HEK293 (cell line): ENCODE results near the gene ZNF652.

Source experiments
- CTCF ChIA-PET: fragments of 350-600 bp; formaldehyde crosslinking; extraction: SDS; loops from one replicate; lab custom pipeline; 2021; ENCODE audit warnings: antibody characterized with exemption; lab: Yijun Ruan, JAX
- POLR2A ChIA-PET: fragments of 300-600 bp; formaldehyde crosslinking; extraction: SDS; loops from one replicate; lab custom pipeline; 2020; ENCODE audit warnings: antibody characterized with exemption, inconsistent platforms; lab: Yijun Ruan, JAX
- H3K27ac ChIP-seq: fragments of 200-500 bp; sonication (Bioruptor generic); 2 replicates; pipeline ENCODE4 v1.5.1; 2014; ENCODE audit warnings: low read depth, low read length, control low read depth, inconsistent platforms; ENCODE audit errors: extremely low read depth
- H3K36me3 ChIP-seq, 2 experiments: fragments of 200-500 bp in 1 of 2; sonication (Bioruptor generic) in 1 of 2; 1 replicate in 1 of 2; 2 replicates in 1 of 2; pipeline ENCODE4 v1.5.1; 2014 to 2017; ENCODE audit warnings: inconsistent platforms in 2 of 2, low read length in 2 of 2; ENCODE audit not compliant: control insufficient read depth in 2 of 2, insufficient read depth in 1 of 2
- H3K4me1 ChIP-seq: fragments of 200-500 bp; sonication (Bioruptor generic); 2 replicates; pipeline ENCODE4 v1.5.1; 2014; ENCODE audit warnings: mild to moderate bottlenecking, low read length, inconsistent platforms; ENCODE audit not compliant: control insufficient read depth, insufficient read depth
- H3K4me3 ChIP-seq: 2 replicates; pipeline ENCODE4 v1.5.1; 2011; ENCODE audit warnings: low read depth, mild to moderate bottlenecking, control low read depth, low read length, moderate library complexity
- H3K9me3 ChIP-seq: fragments of 200-500 bp; sonication (Bioruptor generic); 2 replicates; pipeline ENCODE4 v1.5.1; 2014; ENCODE audit warnings: low read depth, low read length, inconsistent platforms; ENCODE audit not compliant: control insufficient read depth, insufficient read depth
- EGR2 ChIP-seq: fragments of 450-650 bp; formaldehyde crosslinking; IDR thresholded peaks from 2 replicates; pipeline ENCODE4 v1.5.1; 2016; ENCODE audit warnings: low read depth, missing biosample characterization, missing genetic modification characterization
- MEIS1 ChIP-seq: sonication (generic); formaldehyde crosslinking; IDR thresholded peaks from 2 replicates; pipeline ENCODE4 v1.8.1; 2022; ENCODE audit warnings: missing genetic modification reagents, mild to moderate bottlenecking, borderline replicate concordance
- MYNN ChIP-seq: fragments of 450-650 bp; formaldehyde crosslinking; IDR thresholded peaks from 2 replicates; pipeline ENCODE4 v1.5.1; 2016; ENCODE audit warnings: missing biosample characterization, missing genetic modification characterization, borderline replicate concordance
- TSHZ1 ChIP-seq: fragments of 450-650 bp; formaldehyde crosslinking; IDR thresholded peaks from 2 replicates; pipeline ENCODE4 v1.5.1; 2016; ENCODE audit warnings: missing biosample characterization, missing genetic modification characterization, borderline replicate concordance
- YY2 ChIP-seq: fragments of 450-650 bp; formaldehyde crosslinking; IDR thresholded peaks from 2 replicates; pipeline ENCODE4 v1.5.1; 2016; ENCODE audit warnings: missing biosample characterization, missing genetic modification characterization
- ZFHX2 ChIP-seq: fragments of 450-650 bp; formaldehyde crosslinking; conservative IDR thresholded peaks from 2 replicates; pipeline ENCODE4 v1.5.1; 2016; ENCODE audit warnings: missing biosample characterization, missing genetic modification characterization
- ZNF114 ChIP-seq: fragments of 450-650 bp; formaldehyde crosslinking; IDR thresholded peaks from 2 replicates; pipeline ENCODE4 v1.5.0; 2017; ENCODE audit warnings: missing biosample characterization, missing genetic modification characterization
- ZNF146 ChIP-seq: fragments of 450-650 bp; formaldehyde crosslinking; IDR thresholded peaks from 2 replicates; pipeline ENCODE4 v1.5.1; 2016; ENCODE audit warnings: missing biosample characterization, missing genetic modification characterization
- ZNF19 ChIP-seq: fragments of 450-650 bp; formaldehyde crosslinking; IDR thresholded peaks from 2 replicates; pipeline ENCODE4; 2016; ENCODE audit warnings: missing biosample characterization, missing genetic modification characterization, low read depth
- ZNF223 ChIP-seq: fragments of 450-650 bp; formaldehyde crosslinking; IDR thresholded peaks from 2 replicates; pipeline ENCODE4 v1.5.1; 2016; ENCODE audit warnings: missing biosample characterization, missing genetic modification characterization
- ZNF24 ChIP-seq: fragments of 450-650 bp; formaldehyde crosslinking; IDR thresholded peaks from 2 replicates; pipeline ENCODE4 v1.5.1; 2016; ENCODE audit warnings: missing biosample characterization, missing genetic modification characterization
- ZNF26 ChIP-seq: fragments of 450-650 bp; formaldehyde crosslinking; IDR thresholded peaks from 2 replicates; pipeline ENCODE4 v1.5.1; 2016; ENCODE audit warnings: missing biosample characterization, missing genetic modification characterization
- ZNF324 ChIP-seq: fragments of 450-650 bp; formaldehyde crosslinking; IDR thresholded peaks from 2 replicates; pipeline ENCODE4 v1.5.1; 2016; ENCODE audit warnings: missing biosample characterization, missing genetic modification characterization
- ZNF610 ChIP-seq: fragments of 450-650 bp; formaldehyde crosslinking; IDR thresholded peaks from 2 replicates; pipeline ENCODE4 v1.5.1; 2016; ENCODE audit warnings: missing biosample characterization, missing genetic modification characterization, borderline replicate concordance
- ZNF664 ChIP-seq: fragments of 450-650 bp; formaldehyde crosslinking; IDR thresholded peaks from 2 replicates; pipeline ENCODE4 v1.5.1; 2016; ENCODE audit warnings: missing biosample characterization, missing genetic modification characterization
- ZNF785 ChIP-seq: fragments of 450-650 bp; formaldehyde crosslinking; IDR thresholded peaks from 2 replicates; pipeline ENCODE4 v1.5.1; 2016; ENCODE audit warnings: missing biosample characterization, missing genetic modification characterization
- TF ChIP-seq, protein P1 (sequence below): fragments of 450-650 bp; formaldehyde crosslinking; IDR thresholded peaks from 2 replicates; pipeline ENCODE4 v1.5.1; 2016; ENCODE audit warnings: missing biosample characterization, missing genetic modification characterization
- TF ChIP-seq, protein P2 (sequence below): fragments of 450-650 bp; formaldehyde crosslinking; optimal IDR thresholded peaks from 2 replicates; pipeline ENCODE3; 2016; ENCODE audit warnings: missing biosample characterization, mild to moderate bottlenecking, missing genetic modification characterization
- TF ChIP-seq, protein P3 (sequence below): fragments of 450-650 bp; formaldehyde crosslinking; conservative IDR thresholded peaks from 2 replicates; pipeline ENCODE4 v1.5.1; 2016; ENCODE audit warnings: low read depth, missing biosample characterization, missing genetic modification characterization

The ZNF652 gene

GRCh38 chr17:49370971-49371834 is 9.2 kb upstream of the ZNF652 start (continued):
- peak; percentile 63 for TF ChIP-seq ZFHX2
- peak; percentile 53 for TF ChIP-seq EGR2
- no peak for TF ChIP-seq ZNF114
- TF ChIP-seq ZNF664 (tag by site-specific recombination): no peak
- TF ChIP-seq ZNF785 (tag by site-specific recombination): no peak
- TF ChIP-seq, protein P1, sequence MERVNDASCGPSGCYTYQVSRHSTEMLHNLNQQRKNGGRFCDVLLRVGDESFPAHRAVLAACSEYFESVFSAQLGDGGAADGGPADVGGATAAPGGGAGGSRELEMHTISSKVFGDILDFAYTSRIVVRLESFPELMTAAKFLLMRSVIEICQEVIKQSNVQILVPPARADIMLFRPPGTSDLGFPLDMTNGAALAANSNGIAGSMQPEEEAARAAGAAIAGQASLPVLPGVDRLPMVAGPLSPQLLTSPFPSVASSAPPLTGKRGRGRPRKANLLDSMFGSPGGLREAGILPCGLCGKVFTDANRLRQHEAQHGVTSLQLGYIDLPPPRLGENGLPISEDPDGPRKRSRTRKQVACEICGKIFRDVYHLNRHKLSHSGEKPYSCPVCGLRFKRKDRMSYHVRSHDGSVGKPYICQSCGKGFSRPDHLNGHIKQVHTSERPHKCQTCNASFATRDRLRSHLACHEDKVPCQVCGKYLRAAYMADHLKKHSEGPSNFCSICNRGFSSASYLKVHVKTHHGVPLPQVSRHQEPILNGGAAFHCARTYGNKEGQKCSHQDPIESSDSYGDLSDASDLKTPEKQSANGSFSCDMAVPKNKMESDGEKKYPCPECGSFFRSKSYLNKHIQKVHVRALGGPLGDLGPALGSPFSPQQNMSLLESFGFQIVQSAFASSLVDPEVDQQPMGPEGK: no peak; the same call in 1 of the 2 replicates
- TF ChIP-seq, protein P2, sequence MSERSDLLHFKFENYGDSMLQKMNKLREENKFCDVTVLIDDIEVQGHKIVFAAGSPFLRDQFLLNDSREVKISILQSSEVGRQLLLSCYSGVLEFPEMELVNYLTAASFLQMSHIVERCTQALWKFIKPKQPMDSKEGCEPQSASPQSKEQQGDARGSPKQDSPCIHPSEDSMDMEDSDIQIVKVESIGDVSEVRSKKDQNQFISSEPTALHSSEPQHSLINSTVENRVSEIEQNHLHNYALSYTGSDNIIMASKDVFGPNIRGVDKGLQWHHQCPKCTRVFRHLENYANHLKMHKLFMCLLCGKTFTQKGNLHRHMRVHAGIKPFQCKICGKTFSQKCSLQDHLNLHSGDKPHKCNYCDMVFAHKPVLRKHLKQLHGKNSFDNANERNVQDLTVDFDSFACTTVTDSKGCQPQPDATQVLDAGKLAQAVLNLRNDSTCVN (tag by site-specific recombination): no peak
- TF ChIP-seq MEIS1 (CRISPR knock-in tag): no peak
- TF ChIP-seq ZNF24: no peak

- Histone ChIP-seq H3K27ac (no peak overlapping the region), H3K4me3 (no peak overlapping the region), H3K36me3 (no peaks in the 10 kb centered on the region; a peak in 1 of 3 replicates), H3K9me3 (no peaks in the 10 kb centered on the region), H3K4me1 (peaks cover 3% of the 10 kb centered on the region; the same call in 1 of the 2 replicates)
- TF ChIP-seq YY2 (tag by site-specific recombination): no peak
- no peak for TF ChIP-seq ZNF26 (tag by site-specific recombination)
- TF ChIP-seq ZNF610 (tag by site-specific recombination): no peak
- TF ChIP-seq TSHZ1 (tag by site-specific recombination): no peak
- ChIA-PET POLR2A (no interaction called here), CTCF (interaction anchor here (0.7 to 11.1 kb wide), 8 partner anchors 11 to 392 kb away, joined by 3 to 91 read pairs (median 6); no protein-coding TSS in a partner anchor)
Measured at GRCh38 chr17:49369760-49370159, 7.7 kb upstream of the ZNF652 start.

GRCh38 chr17:49369089-49369488 is 7.0 kb upstream of the ZNF652 start:
- Histone ChIP-seq H3K27ac (no peak overlapping the region), H3K9me3 (no peaks in the 10 kb centered on the region), H3K36me3 (no peaks in the 10 kb centered on the region; a peak in 1 of 3 replicates), H3K4me1 (peaks cover 3% of the 10 kb centered on the region; the same call in 1 of the 2 replicates), H3K4me3 (no peak overlapping the region)
- ChIA-PET CTCF (interaction anchor here (0.6 to 11.1 kb wide), 18 partner anchors 10 to 1869 kb away, joined by 3 to 91 read pairs (median 4); no protein-coding TSS in a partner anchor), POLR2A (interaction anchor here (1.0 kb wide), 1 partner anchor 54 kb away, joined by 3 read pairs; no protein-coding TSS in a partner anchor)
- no peak for TF ChIP-seq ZNF324 (tag by site-specific recombination)
- no peak for TF ChIP-seq ZNF146 (tag by site-specific recombination)
- TF ChIP-seq ZNF19 (tag by site-specific recombination): no peak
- no peak for TF ChIP-seq MYNN (tag by site-specific recombination)
- no peak for TF ChIP-seq ZNF223
- TF ChIP-seq, protein P3, sequence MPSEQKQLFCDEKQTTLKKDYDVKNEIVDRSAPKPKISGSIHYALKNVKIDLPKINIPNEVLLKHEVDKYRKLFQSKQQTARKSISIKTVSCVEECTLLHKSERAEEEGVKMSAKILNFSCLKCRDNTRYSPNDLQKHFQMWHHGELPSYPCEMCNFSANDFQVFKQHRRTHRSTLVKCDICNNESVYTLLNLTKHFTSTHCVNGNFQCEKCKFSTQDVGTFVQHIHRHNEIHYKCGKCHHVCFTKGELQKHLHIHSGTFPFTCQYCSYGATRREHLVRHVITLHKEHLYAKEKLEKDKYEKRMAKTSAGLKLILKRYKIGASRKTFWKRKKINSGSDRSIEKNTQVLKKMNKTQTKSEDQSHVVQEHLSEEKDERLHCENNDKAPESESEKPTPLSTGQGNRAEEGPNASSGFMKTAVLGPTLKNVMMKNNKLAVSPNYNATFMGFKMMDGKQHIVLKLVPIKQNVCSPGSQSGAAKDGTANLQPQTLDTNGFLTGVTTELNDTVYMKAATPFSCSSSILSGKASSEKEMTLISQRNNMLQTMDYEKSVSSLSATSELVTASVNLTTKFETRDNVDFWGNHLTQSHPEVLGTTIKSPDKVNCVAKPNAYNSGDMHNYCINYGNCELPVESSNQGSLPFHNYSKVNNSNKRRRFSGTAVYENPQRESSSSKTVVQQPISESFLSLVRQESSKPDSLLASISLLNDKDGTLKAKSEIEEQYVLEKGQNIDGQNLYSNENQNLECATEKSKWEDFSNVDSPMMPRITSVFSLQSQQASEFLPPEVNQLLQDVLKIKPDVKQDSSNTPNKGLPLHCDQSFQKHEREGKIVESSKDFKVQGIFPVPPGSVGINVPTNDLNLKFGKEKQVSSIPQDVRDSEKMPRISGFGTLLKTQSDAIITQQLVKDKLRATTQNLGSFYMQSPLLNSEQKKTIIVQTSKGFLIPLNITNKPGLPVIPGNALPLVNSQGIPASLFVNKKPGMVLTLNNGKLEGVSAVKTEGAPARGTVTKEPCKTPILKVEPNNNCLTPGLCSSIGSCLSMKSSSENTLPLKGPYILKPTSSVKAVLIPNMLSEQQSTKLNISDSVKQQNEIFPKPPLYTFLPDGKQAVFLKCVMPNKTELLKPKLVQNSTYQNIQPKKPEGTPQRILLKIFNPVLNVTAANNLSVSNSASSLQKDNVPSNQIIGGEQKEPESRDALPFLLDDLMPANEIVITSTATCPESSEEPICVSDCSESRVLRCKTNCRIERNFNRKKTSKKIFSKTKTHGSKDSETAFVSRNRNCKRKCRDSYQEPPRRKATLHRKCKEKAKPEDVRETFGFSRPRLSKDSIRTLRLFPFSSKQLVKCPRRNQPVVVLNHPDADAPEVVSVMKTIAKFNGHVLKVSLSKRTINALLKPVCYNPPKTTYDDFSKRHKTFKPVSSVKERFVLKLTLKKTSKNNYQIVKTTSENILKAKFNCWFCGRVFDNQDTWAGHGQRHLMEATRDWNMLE: no peak
